ENCODE results near the gene CLDN4.

CLDN4 gene

DNA sequence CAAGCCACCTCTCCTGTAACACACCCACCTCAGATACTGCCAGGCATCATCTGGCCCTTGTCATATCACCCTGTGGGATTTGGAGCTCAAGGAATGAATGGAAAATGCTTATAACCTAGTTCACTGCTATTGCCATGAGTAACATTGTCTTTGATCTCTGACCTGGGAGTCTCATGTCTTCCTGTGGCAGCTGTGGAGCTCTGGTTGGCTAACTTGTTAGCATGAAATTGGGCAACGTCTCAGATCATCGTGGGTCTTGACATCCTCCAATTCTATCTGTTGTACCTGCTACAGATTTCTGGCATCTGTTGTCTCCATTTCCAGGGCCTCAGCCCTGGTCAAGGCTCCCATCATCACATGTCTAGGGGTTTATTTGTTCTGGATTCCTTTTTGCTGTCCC, 28.0 kb downstream of the CLDN4 start:
- Histone ChIP-seq H3K36me3 (ENCODE audit: control insufficient read depth in 2 of 2, insufficient read depth in 1 of 2, low read length in 2 of 2) (no peaks in the 10 kb centered on the region), H3K4me3 (ENCODE audit: low read depth, low read length) (no peak overlapping the region), H3K27ac (ENCODE audit: extremely low read depth, low read depth, low read length) (no peak overlapping the region), H3K9me3 (ENCODE audit: control insufficient read depth, insufficient read depth, low read depth, low read length) (no peaks in the 10 kb centered on the region), H3K4me1 (ENCODE audit: control insufficient read depth, insufficient read depth, low read length) (no peaks in the 10 kb centered on the region)
- ChIA-PET CTCF (no interaction called here), POLR2A (no interaction called here)
- TF ChIP-seq MEIS1 (CRISPR knock-in tag; IDR thresholded peaks at IDR 0.05; ENCODE audit: borderline replicate concordance) (no peak), ZNF133 (tag by site-specific recombination; IDR thresholded peaks at IDR 0.05) (peak; percentile 65; the same call in 1 of the 2 replicates)

DNA sequence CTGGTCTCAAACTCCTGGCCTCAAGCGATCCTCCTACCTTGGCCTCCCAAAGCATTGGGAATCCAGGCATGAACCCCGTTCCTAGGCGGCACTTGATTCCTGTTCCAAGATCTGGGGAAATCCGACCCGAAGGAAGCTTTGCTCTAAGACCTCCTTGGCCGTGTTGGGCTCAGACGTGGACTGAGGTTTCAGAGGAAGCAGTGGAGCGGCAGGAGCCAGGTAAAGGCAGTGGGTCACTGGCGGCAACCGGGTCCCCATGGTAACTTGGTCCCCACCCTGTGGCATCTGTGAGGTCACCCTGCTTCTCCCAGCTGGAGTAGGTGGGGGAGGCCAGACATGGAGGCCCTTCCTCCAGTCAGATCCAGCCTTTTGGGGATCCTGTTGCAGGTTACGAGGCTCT, 30.1 kb downstream of the CLDN4 start, which contains the start of gene TMEM270:
Gene TMEM270, plus strand, starts transcription at position 301 of the 400 bp plus-strand sequence. Its CDS starts 36 bp downstream, at position 337.
- Histone ChIP-seq H3K4me3 (ENCODE audit: low read depth, low read length) (no peak within 1 kb of the TSS), H3K9me3 (ENCODE audit: control insufficient read depth, insufficient read depth, low read depth, low read length) (no peaks in the 10 kb centered on the region), H3K27ac (ENCODE audit: extremely low read depth, low read depth, low read length) (no peak within 1 kb of the TSS), H3K4me1 (ENCODE audit: control insufficient read depth, insufficient read depth, low read length) (no peaks in the 10 kb centered on the region), H3K36me3 (ENCODE audit: control insufficient read depth in 2 of 2, insufficient read depth in 1 of 2, low read length in 2 of 2) (no peaks in the 10 kb centered on the region)
- TF ChIP-seq ZNF302 (tag by site-specific recombination; IDR thresholded peaks at IDR 0.05; ENCODE audit: low read depth) (no peak), ZNF248 (tag by site-specific recombination; IDR thresholded peaks at IDR 0.05) (no peak), ZNF768 (tag by site-specific recombination; IDR thresholded peaks at IDR 0.05) (no peak), ZNF555 (tag by site-specific recombination; conservative IDR thresholded peaks at IDR 0.05) (no peak), ZNF677 (tag by site-specific recombination; IDR thresholded peaks at IDR 0.05) (no peak), ZNF37A (tag by site-specific recombination; IDR thresholded peaks at IDR 0.05) (no peak), SP7 (tag by site-specific recombination; IDR thresholded peaks at IDR 0.05) (no peak), ZNF585B (tag by site-specific recombination; IDR thresholded peaks at IDR 0.05) (no peak), ZNF211 (tag by site-specific recombination; IDR thresholded peaks at IDR 0.05; ENCODE audit: low read depth) (no peak), ZNF311 (tag by site-specific recombination; IDR thresholded peaks at IDR 0.05; ENCODE audit: borderline replicate concordance) (no peak), ZSCAN23 (tag by site-specific recombination; IDR thresholded peaks at IDR 0.05) (no peak), ZNF146 (tag by site-specific recombination; IDR thresholded peaks at IDR 0.05) (no peak), ZEB2 (tag by site-specific recombination; IDR thresholded peaks at IDR 0.05) (no peak)
- ChIA-PET POLR2A (no interaction called here), CTCF (interaction anchor here (1.2 kb wide), 1 partner anchor 166 kb away, joined by 5 read pairs; no protein-coding TSS in a partner anchor)

DNA sequence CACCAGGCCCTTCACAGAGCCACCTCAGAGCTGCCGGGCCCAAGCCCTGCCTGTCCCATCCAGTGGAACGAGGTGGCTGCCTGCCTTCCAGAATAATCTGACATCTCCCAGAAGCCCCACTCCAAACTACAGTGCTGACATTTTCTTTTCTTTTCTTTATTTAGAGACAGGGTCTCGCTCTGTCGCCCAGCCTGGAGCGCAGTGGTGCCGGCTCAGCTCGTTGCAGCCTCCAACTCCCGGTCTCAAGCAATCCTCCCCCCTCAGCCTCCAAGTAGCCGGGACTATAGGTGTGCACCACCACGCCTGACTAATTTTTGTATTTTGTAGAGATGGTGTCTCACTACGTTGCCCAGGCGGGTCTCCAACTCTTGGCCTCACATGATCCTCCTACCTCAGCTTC, 30.5 kb downstream of the CLDN4 start:
- Histone ChIP-seq H3K27ac (ENCODE audit: extremely low read depth, low read depth, low read length) (no peak overlapping the region), H3K36me3 (ENCODE audit: control insufficient read depth in 2 of 2, insufficient read depth in 1 of 2, low read length in 2 of 2) (no peaks in the 10 kb centered on the region), H3K9me3 (ENCODE audit: control insufficient read depth, insufficient read depth, low read depth, low read length) (no peaks in the 10 kb centered on the region), H3K4me1 (ENCODE audit: control insufficient read depth, insufficient read depth, low read length) (no peaks in the 10 kb centered on the region), H3K4me3 (ENCODE audit: low read depth, low read length) (no peak overlapping the region)
- CTCF ChIA-PET, result interaction anchor here (1.2 kb wide), 1 partner anchor 166 kb away, joined by 5 read pairs; no protein-coding TSS in a partner anchor
- POLR2A ChIA-PET, result no interaction called here
- TF ChIP-seq ZNF114 (tag by site-specific recombination; IDR thresholded peaks at IDR 0.05) (no peak), YY2 (tag by site-specific recombination; IDR thresholded peaks at IDR 0.05) (no peak), ZNF121 (tag by site-specific recombination; IDR thresholded peaks at IDR 0.05) (0 out of 2 replicates have a peak, but pooled peaks have one; percentile 35), SP3 (tag by site-specific recombination; IDR thresholded peaks at IDR 0.05) (no peak)

DNA sequence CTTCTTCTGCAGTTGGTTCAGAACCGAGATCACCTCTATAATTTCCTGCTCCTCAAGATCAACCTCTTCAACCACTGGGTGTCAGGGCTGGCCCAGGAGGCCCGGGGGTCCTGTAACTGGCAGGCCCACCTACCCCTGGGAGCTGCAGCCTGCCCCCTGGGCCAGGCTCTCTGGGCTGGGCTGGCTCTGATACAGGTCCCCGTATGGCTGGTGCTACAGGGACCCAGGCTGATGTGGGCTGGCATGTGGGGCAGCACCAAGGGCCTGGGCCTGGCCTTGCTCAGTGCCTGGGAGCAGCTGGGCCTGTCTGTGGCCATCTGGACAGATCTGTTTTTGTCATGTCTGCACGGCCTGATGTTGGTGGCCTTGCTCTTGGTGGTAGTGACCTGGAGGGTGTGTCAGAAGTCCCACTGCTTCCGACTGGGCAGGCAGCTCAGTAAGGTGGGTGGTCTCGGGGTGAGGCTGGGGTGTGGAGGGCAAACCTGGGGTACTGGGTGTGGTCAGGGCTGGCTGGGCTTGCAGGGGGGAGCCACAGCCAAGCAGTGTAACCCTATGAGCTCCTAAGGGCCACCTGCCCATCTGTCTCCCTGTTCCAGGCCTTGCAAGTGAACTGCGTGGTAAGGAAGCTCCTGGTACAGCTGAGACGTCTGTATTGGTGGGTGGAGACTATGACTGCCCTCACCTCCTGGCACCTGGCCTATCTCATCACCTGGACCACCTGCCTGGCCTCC, 34.4 kb downstream of the CLDN4 start:
- H3K9me3 ChIP-seq (ENCODE audit: control insufficient read depth, insufficient read depth, low read depth, low read length), result no peaks in the 10 kb centered on the region
- H3K4me1 ChIP-seq (ENCODE audit: control insufficient read depth, insufficient read depth, low read length), result no peaks in the 10 kb centered on the region
- POLR2A ChIA-PET, result interaction anchor here (0.6 kb wide), 1 partner anchor 144 kb away, joined by 3 read pairs; no protein-coding TSS in a partner anchor
- H3K4me3 ChIP-seq (ENCODE audit: low read depth, low read length), result no peak overlapping the region
- no peaks in the 10 kb centered on the region for H3K36me3 ChIP-seq (ENCODE audit: control insufficient read depth in 2 of 2, insufficient read depth in 1 of 2, low read length in 2 of 2)
- CTCF ChIA-PET, result interaction anchor here (0.5 to 3.9 kb wide), 7 partner anchors 9 to 860 kb away, joined by 3 to 24 read pairs (median 3); no protein-coding TSS in a partner anchor
- no peak overlapping the region for H3K27ac ChIP-seq (ENCODE audit: extremely low read depth, low read depth, low read length)
- TF ChIP-seq ZEB2 (tag by site-specific recombination; IDR thresholded peaks at IDR 0.05) (no peak), ZNF37A (tag by site-specific recombination; IDR thresholded peaks at IDR 0.05) (no peak), ZFP3 (tag by site-specific recombination; IDR thresholded peaks at IDR 0.05; ENCODE audit: low read depth) (no peak), ZNF426 (tag by site-specific recombination; IDR thresholded peaks at IDR 0.05) (no peak), ZNF155 (tag by site-specific recombination; IDR thresholded peaks at IDR 0.05) (no peak), ZNF140 (tag by site-specific recombination; IDR thresholded peaks at IDR 0.05) (no peak), ZXDB (tag by site-specific recombination; IDR thresholded peaks at IDR 0.05) (no peak), ZBTB48 (tag by site-specific recombination; IDR thresholded peaks at IDR 0.05) (no peak)
- TF ChIP-seq, protein P1, sequence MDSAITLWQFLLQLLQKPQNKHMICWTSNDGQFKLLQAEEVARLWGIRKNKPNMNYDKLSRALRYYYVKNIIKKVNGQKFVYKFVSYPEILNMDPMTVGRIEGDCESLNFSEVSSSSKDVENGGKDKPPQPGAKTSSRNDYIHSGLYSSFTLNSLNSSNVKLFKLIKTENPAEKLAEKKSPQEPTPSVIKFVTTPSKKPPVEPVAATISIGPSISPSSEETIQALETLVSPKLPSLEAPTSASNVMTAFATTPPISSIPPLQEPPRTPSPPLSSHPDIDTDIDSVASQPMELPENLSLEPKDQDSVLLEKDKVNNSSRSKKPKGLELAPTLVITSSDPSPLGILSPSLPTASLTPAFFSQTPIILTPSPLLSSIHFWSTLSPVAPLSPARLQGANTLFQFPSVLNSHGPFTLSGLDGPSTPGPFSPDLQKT (IDR thresholded peaks at IDR 0.05; ENCODE audit: borderline replicate concordance, low read depth, low read length), result no peak
- TF ChIP-seq, protein P2, sequence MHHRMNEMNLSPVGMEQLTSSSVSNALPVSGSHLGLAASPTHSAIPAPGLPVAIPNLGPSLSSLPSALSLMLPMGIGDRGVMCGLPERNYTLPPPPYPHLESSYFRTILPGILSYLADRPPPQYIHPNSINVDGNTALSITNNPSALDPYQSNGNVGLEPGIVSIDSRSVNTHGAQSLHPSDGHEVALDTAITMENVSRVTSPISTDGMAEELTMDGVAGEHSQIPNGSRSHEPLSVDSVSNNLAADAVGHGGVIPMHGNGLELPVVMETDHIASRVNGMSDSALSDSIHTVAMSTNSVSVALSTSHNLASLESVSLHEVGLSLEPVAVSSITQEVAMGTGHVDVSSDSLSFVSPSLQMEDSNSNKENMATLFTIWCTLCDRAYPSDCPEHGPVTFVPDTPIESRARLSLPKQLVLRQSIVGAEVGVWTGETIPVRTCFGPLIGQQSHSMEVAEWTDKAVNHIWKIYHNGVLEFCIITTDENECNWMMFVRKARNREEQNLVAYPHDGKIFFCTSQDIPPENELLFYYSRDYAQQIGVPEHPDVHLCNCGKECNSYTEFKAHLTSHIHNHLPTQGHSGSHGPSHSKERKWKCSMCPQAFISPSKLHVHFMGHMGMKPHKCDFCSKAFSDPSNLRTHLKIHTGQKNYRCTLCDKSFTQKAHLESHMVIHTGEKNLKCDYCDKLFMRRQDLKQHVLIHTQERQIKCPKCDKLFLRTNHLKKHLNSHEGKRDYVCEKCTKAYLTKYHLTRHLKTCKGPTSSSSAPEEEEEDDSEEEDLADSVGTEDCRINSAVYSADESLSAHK (tag by site-specific recombination; IDR thresholded peaks at IDR 0.05), result no peak
